ENCODE measurements around the gene SPINT2.
"Not testable (repeated sequence)": the region's sequence is repeated elsewhere in the genome, so short reads cannot be mapped to it uniquely, and the experiment has no call there.

The SPINT2 gene

GRCh38 chr19:38250821-38251563 lies 13.4 kb upstream of the SPINT2 start:
- no peak for TF ChIP-seq POLR2A (IDR thresholded peaks at IDR 0.05; ENCODE audit: low read depth, low read length)
- FAIRE-seq, result no peak
- no peak for DNase-seq (ENCODE audit: insufficient read length, low spot score)

GRCh38 chr19:38251564-38252051 lies 12.8 kb upstream of the SPINT2 start:
- no peak for TF ChIP-seq POLR2A (IDR thresholded peaks at IDR 0.05; ENCODE audit: low read depth, low read length)
- FAIRE-seq (no peak), DNase-seq (ENCODE audit: insufficient read length, low spot score) (no peak)

GRCh38 chr19:38252385-38252784 lies 12.0 kb upstream of the SPINT2 start:
- DNase-seq (ENCODE audit: insufficient read length, low spot score), result no peak
- no peak for FAIRE-seq
- no peak for TF ChIP-seq POLR2A (IDR thresholded peaks at IDR 0.05; ENCODE audit: low read depth, low read length)

GRCh38 chr19:38252941-38253691 lies 11.3 kb upstream of the SPINT2 start:
- FAIRE-seq (no peak), DNase-seq (ENCODE audit: insufficient read length, low spot score) (no peak)
- no peak for TF ChIP-seq POLR2A (IDR thresholded peaks at IDR 0.05; ENCODE audit: low read depth, low read length)

- FAIRE-seq, result no peak
- TF ChIP-seq POLR2A (IDR thresholded peaks at IDR 0.05; ENCODE audit: low read depth, low read length), result no peak
- no peak for DNase-seq (ENCODE audit: insufficient read length, low spot score)
Observed at GRCh38 chr19:38253788-38254187, 10.6 kb upstream of the SPINT2 start.

- FAIRE-seq (no peak), DNase-seq (ENCODE audit: insufficient read length, low spot score) (no peak)
- no peak for TF ChIP-seq POLR2A (IDR thresholded peaks at IDR 0.05; ENCODE audit: low read depth, low read length)
Observed at GRCh38 chr19:38255383-38256014, 8.9 kb upstream of the SPINT2 start.

- FAIRE-seq; DNase-seq (ENCODE audit: insufficient read length, low spot score): not testable (repeated sequence)
Observed at GRCh38 chr19:38261942-38262341, 2.4 kb upstream of the SPINT2 start.

GRCh38 chr19:38262585-38263268 lies 1.6 kb upstream of the SPINT2 start:
- no peak for TF ChIP-seq POLR2A (IDR thresholded peaks at IDR 0.05; ENCODE audit: low read depth, low read length)
- DNase-seq (ENCODE audit: insufficient read length, low spot score), result no peak
- no peak for FAIRE-seq

- no peak for TF ChIP-seq POLR2A (IDR thresholded peaks at IDR 0.05; ENCODE audit: low read depth, low read length)
- no peak for FAIRE-seq
- DNase-seq (ENCODE audit: insufficient read length, low spot score), result no peak
Observed at GRCh38 chr19:38263689-38264485, 486 bp upstream of the SPINT2 start.

- no peak for DNase-seq (ENCODE audit: insufficient read length, low spot score)
- TF ChIP-seq POLR2A (IDR thresholded peaks at IDR 0.05; ENCODE audit: low read depth, low read length), result no peak
- no peak for FAIRE-seq
Observed at GRCh38 chr19:38265213-38265861, 964 bp downstream of the SPINT2 start.

- TF ChIP-seq POLR2A (IDR thresholded peaks at IDR 0.05; ENCODE audit: low read depth, low read length), result no peak
- FAIRE-seq (no peak), DNase-seq (ENCODE audit: insufficient read length, low spot score) (no peak)
Observed at GRCh38 chr19:38265921-38266429, 1.6 kb downstream of the SPINT2 start.

GRCh38 chr19:38266981-38267597 lies 2.7 kb downstream of the SPINT2 start:
- DNase-seq (ENCODE audit: insufficient read length, low spot score), result peak; percentile 63
- no peak for FAIRE-seq

More at GRCh38 chr19:38266981-38267597, 2.7 kb downstream of the SPINT2 start:
- TF ChIP-seq POLR2A (IDR thresholded peaks at IDR 0.05; ENCODE audit: low read depth, low read length), result no peak
